ENCODE results near the gene WT1.

DNA sequence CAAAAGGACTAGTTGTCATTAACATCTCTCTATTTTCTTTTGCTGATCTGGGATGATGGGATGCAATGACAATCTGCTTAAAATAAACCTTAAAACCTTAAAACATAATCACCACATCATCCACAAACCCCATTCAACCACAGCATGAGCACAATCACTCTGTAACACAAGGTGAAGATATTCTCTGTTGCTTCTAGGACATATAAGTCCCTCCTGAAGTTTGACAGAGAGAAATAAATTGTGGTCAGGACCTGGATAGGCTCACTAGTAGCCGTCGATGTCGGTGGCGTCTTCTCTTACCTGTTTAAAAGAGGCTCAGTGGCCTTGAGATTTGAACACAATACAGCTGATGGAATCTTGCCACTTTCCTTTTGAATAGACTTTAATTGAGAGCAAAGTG is 47.9 kb downstream of the WT1 start:
- no peak for TF ChIP-seq BACH1 (IDR thresholded peaks at IDR 0.05; ENCODE audit: low read length)
- TF ChIP-seq, protein P1, sequence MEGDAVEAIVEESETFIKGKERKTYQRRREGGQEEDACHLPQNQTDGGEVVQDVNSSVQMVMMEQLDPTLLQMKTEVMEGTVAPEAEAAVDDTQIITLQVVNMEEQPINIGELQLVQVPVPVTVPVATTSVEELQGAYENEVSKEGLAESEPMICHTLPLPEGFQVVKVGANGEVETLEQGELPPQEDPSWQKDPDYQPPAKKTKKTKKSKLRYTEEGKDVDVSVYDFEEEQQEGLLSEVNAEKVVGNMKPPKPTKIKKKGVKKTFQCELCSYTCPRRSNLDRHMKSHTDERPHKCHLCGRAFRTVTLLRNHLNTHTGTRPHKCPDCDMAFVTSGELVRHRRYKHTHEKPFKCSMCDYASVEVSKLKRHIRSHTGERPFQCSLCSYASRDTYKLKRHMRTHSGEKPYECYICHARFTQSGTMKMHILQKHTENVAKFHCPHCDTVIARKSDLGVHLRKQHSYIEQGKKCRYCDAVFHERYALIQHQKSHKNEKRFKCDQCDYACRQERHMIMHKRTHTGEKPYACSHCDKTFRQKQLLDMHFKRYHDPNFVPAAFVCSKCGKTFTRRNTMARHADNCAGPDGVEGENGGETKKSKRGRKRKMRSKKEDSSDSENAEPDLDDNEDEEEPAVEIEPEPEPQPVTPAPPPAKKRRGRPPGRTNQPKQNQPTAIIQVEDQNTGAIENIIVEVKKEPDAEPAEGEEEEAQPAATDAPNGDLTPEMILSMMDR (IDR thresholded peaks at IDR 0.05; ENCODE audit: control extremely low read depth in 1 of 3, insufficient read depth in 1 of 3, low read depth in 1 of 3, low read length in 3 of 3), result no peak
- TF ChIP-seq, protein P2, sequence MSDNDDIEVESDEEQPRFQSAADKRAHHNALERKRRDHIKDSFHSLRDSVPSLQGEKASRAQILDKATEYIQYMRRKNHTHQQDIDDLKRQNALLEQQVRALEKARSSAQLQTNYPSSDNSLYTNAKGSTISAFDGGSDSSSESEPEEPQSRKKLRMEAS (IDR thresholded peaks at IDR 0.05), result no peak
- TF ChIP-seq CBX8 (IDR thresholded peaks at IDR 0.05; ENCODE audit: borderline replicate concordance, low read depth, low read length), result no peak
- no peak for TF ChIP-seq POLR2A (IDR thresholded peaks at IDR 0.05; ENCODE audit: control extremely low read depth in 1 of 2, low read depth in 2 of 2, low read length in 2 of 2)
- no peak for TF ChIP-seq EP300 (IDR thresholded peaks at IDR 0.05; ENCODE audit: borderline replicate concordance in 1 of 2, low read depth in 2 of 2, low read length in 2 of 2)
- no peak for TF ChIP-seq CHD2 (IDR thresholded peaks at IDR 0.05; ENCODE audit: low read length)
- no peak for TF ChIP-seq POLR2AphosphoS5 (IDR thresholded peaks at IDR 0.05; ENCODE audit: low read depth, low read length)
- TF ChIP-seq SP1 (IDR thresholded peaks at IDR 0.05; ENCODE audit: low read depth, low read length), result no peak
- TF ChIP-seq TAF7 (optimal IDR thresholded peaks at IDR 0.05; ENCODE audit: borderline replicate concordance, low read depth, low read length), result no peak
- TF ChIP-seq TAF1 (IDR thresholded peaks at IDR 0.05; ENCODE audit: low read depth, low read length), result no peak
- no peak for TF ChIP-seq RAD21 (IDR thresholded peaks at IDR 0.05 in 1 of 2, conservative IDR thresholded peaks at IDR 0.05 in 1 of 2; ENCODE audit: low read depth in 2 of 2, low read length in 2 of 2)
- TF ChIP-seq, protein P3, sequence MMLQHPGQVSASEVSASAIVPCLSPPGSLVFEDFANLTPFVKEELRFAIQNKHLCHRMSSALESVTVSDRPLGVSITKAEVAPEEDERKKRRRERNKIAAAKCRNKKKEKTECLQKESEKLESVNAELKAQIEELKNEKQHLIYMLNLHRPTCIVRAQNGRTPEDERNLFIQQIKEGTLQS (IDR thresholded peaks at IDR 0.05; ENCODE audit: insufficient read depth, low read depth, low read length), result no peak

Data from H1 (cell line).